Neural crest cell (in vitro differentiated cells): ENCODE results near the gene TIRAP. TPM values are rescaled to one million over a fixed set of nuclear protein-coding genes. Genes with fewer than 3 reads are reported as not detected.

Source experiments
- DNase-seq: peaks from one replicate; pipeline ENCODE4 v3.0.0; 2021; ENCODE audit warnings: low read depth, mixed read lengths, low spot score
- H3K27ac Mint-ChIP-seq: one replicate; pipeline ENCODE4 v1.8.0; 2021; ENCODE audit warnings: mild to moderate bottlenecking, mixed read lengths; ENCODE audit not compliant: unreplicated experiment
- H3K27me3 Mint-ChIP-seq: 2 replicates; pipeline ENCODE4 v1.8.0; 2021; ENCODE audit warnings: low read depth, mild to moderate bottlenecking, mixed read lengths
- H3K36me3 Mint-ChIP-seq: 2 replicates; pipeline ENCODE4 v1.8.0; 2021; ENCODE audit warnings: low read depth, mild to moderate bottlenecking, mixed read lengths
- H3K4me1 Mint-ChIP-seq: 2 replicates; pipeline ENCODE4 v1.8.0; 2021; ENCODE audit warnings: mixed read lengths
- H3K4me3 Mint-ChIP-seq: one replicate; pipeline ENCODE4 v1.8.0; 2021; ENCODE audit warnings: mild to moderate bottlenecking, mixed read lengths
- H3K9me3 Mint-ChIP-seq: 2 replicates; pipeline ENCODE4 v1.8.0; 2021; ENCODE audit warnings: mixed read lengths
- total RNA-seq: library from RNA; stranded (reverse); gene quantifications from 2 replicates; pipeline ENCODE4 v1.2.1, GENCODE V29; 2021
- TF ChIP-seq, protein P1 (sequence below): fragments of 200-600 bp; sonication (generic); conservative IDR thresholded peaks from 2 replicates; pipeline ENCODE4 v1.5.0; 2021; ENCODE audit warnings: antibody characterized with exemption, mild to moderate bottlenecking

TIRAP gene
- total RNA-seq, 1 donor from 2014 or later: 9.7 TPM

DNA sequence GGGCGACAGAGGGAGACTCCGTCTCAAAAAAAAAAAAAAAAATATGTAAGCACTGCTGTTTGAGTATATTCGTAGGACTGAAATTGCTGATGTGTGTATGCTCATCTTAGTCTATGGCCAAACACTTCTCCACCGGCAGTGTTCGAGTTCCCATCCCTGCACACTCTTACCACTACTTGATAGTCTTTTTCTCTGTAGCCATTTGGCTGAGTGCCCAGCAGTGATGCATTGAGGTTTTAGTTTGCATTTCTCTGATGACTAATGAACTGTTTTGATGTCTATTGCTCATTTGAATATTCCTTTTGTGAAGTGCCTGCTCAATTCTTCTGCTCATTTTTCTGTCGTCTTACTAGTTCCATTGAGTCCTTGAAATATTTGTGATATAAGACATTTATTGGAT, 1.9 kb downstream of the TIRAP start:
- peak overlapping the region; percentile 75 for H3K27ac Mint-ChIP-seq
- TF ChIP-seq, protein P1, sequence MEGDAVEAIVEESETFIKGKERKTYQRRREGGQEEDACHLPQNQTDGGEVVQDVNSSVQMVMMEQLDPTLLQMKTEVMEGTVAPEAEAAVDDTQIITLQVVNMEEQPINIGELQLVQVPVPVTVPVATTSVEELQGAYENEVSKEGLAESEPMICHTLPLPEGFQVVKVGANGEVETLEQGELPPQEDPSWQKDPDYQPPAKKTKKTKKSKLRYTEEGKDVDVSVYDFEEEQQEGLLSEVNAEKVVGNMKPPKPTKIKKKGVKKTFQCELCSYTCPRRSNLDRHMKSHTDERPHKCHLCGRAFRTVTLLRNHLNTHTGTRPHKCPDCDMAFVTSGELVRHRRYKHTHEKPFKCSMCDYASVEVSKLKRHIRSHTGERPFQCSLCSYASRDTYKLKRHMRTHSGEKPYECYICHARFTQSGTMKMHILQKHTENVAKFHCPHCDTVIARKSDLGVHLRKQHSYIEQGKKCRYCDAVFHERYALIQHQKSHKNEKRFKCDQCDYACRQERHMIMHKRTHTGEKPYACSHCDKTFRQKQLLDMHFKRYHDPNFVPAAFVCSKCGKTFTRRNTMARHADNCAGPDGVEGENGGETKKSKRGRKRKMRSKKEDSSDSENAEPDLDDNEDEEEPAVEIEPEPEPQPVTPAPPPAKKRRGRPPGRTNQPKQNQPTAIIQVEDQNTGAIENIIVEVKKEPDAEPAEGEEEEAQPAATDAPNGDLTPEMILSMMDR: no peak
- no peaks in the 10 kb centered on the region for H3K9me3 Mint-ChIP-seq
- peaks cover 3% of the 10 kb centered on the region for H3K36me3 Mint-ChIP-seq
- H3K4me3 Mint-ChIP-seq: peak overlapping the region; percentile 90
- H3K4me1 Mint-ChIP-seq: peaks cover 34% of the 10 kb centered on the region
- peaks cover 3% of the 10 kb centered on the region for H3K27me3 Mint-ChIP-seq
- DNase-seq: no peak

DNA sequence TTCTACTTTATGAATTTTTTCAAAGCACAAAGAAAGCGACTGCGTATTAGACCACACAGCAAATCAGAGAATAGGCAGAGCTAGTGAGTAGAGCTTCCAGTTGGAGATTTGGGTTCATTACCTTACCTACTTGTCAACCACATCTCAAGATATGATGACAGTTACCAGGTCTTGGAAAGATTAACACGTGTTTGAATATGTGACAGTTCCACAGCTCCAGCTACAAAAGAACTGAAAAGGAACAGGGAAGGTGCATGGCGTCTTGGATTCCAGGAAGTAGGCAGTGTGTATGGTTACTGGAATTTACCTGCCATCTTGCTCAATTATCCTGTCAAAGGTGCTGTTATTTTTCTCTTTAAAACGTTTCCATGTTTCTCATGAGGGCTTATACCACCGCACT, 5.3 kb downstream of the TIRAP start:
- H3K9me3 Mint-ChIP-seq: no peaks in the 10 kb centered on the region
- peaks cover 3% of the 10 kb centered on the region for H3K27me3 Mint-ChIP-seq
- no peak overlapping the region for H3K27ac Mint-ChIP-seq
- H3K4me3 Mint-ChIP-seq: no peak overlapping the region
- TF ChIP-seq, protein P1: no peak
- no peak for DNase-seq
- peaks cover 3% of the 10 kb centered on the region for H3K36me3 Mint-ChIP-seq
- peaks cover 18% of the 10 kb centered on the region for H3K4me1 Mint-ChIP-seq

DNA sequence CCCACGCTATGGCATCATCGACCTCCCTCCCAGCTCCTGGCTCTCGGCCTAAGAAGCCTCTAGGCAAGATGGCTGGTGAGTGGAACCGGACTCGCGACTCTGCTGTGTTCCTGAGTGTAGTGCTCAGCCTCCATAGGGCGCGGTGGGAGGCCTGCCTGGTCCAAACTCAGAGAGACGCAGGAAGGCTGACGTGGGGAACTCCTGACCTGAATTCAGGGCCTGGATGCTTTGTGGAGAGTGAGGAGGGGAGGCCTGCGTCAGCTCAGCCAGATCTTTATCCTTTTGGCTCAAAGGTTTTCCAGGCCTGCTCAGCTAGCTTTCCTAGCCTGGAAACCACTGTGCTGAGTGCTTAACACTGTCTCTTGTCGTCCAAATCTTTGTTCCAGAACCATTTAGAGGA, 8.0 kb downstream of the TIRAP start:
- no peaks in the 10 kb centered on the region for H3K9me3 Mint-ChIP-seq
- peak overlapping the region; percentile 72 for H3K27ac Mint-ChIP-seq
- DNase-seq: no peak
- H3K4me1 Mint-ChIP-seq: peaks cover 5% of the 10 kb centered on the region
- no peak overlapping the region for H3K4me3 Mint-ChIP-seq
- TF ChIP-seq, protein P1: no peak
- H3K36me3 Mint-ChIP-seq: peaks cover 5% of the 10 kb centered on the region
- no peaks in the 10 kb centered on the region for H3K27me3 Mint-ChIP-seq

DNA sequence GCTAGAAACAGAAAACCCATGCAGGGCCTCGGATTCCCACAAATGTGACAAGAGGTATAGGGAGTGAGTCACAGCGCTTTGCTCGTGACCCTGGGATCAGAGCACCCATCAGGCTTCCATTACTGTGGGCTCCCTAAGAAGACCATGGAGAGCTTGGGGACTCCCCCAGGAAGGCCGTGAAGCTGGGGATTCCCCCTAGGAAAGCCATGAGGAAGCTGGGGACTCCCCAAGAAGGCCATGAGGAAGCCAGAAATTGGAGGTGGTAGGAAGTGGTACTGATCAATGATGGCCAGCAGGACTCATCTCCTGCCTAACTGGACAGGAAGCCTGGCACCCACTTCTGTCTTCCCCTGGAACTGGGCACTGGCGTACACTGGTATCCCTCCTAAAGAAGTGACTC, 10.8 kb downstream of the TIRAP start:
- TF ChIP-seq, protein P1: no peak
- H3K27ac Mint-ChIP-seq: no peak overlapping the region

DNA sequence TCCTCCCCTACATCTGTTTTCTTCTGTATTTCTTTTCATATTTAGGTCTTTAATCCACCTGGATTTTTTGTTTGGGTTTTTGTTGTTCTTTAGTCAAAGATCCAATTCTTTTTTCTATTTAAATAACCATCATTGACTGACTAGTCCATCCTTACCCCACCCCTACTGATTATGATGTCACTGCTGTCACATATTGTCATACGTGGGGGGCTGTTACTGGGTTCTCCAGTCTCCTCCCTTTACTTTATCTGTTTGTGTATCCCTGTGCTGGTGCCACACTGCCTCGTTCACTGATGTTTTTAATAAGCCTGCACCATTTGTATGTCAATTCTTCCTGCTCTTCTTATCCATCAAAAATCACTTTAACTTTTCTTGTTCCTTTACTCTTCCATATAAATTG, 14.1 kb downstream of the TIRAP start:
- no peaks in the 10 kb centered on the region for H3K4me1 Mint-ChIP-seq

More for the DNA sequence above, 10.8 kb downstream of the TIRAP start:
- Mint-ChIP-seq H3K4me3 (no peak overlapping the region), H3K9me3 (no peaks in the 10 kb centered on the region), H3K4me1 (no peaks in the 10 kb centered on the region), H3K27me3 (no peaks in the 10 kb centered on the region), H3K36me3 (peaks cover 7% of the 10 kb centered on the region)
- no peak for DNase-seq

More for the DNA sequence above, 14.1 kb downstream of the TIRAP start:
- no peak overlapping the region for H3K27ac Mint-ChIP-seq
- no peak overlapping the region for H3K4me3 Mint-ChIP-seq
- peaks cover 6% of the 10 kb centered on the region for H3K36me3 Mint-ChIP-seq
- TF ChIP-seq, protein P1: no peak
- H3K9me3 Mint-ChIP-seq: no peaks in the 10 kb centered on the region
- no peak for DNase-seq
- no peaks in the 10 kb centered on the region for H3K27me3 Mint-ChIP-seq
